ENCODE data around the gene TBC1D19. TPM values are rescaled to one million over a fixed set of nuclear protein-coding genes. Genes with fewer than 3 reads are reported as not detected.

Gene TBC1D19
- total and polyA plus RNA-seq, 9 of the 15 experiments (the other 6 are each of a cell fraction or from before 2014, with no cell fraction given) = 0.73 to 5.6 (median 3.7) TPM

GRCh38 chr4:26746802-26747213, 162.9 kb downstream of the TBC1D19 start:
- ChIA-PET POLR2A (interaction anchor here (2.3 kb wide), 1 partner anchor 13 kb away, joined by 6 read pairs; no protein-coding TSS in a partner anchor), CTCF (ENCODE audit: low intra/inter-chr PET ratio) (no interaction called here)
- ATAC-seq = 0 out of 3 replicates have a peak, but pooled peaks have one; percentile 31
- H3K4me1 ChIP-seq (replicated peaks in 1 of 2; ENCODE audit: control insufficient read depth in 2 of 2, insufficient read depth in 2 of 2, low read length in 2 of 2) = no peaks in the 10 kb centered on the region; a peak in 1 of 5 replicates
- no peaks in the 10 kb centered on the region for H3K79me2 ChIP-seq (ENCODE audit: control insufficient read depth, insufficient read depth, low read length)
- no peak overlapping the region for H3K9ac ChIP-seq (ENCODE audit: insufficient read depth in 1 of 2, low read depth in 2 of 2, low read length in 2 of 2)
- WGBS (ENCODE audit: insufficient coverage, low coverage, missing lambda C conversion rate) = 13% methylated on average over 5 of the region's 5 CpGs
- in situ Hi-C loops (cut with MboI) (no loop called here), intact Hi-C loops (cut with micrococcal nuclease) (no loop called here)
- no peak for FAIRE-seq
- H3K36me3 ChIP-seq (ENCODE audit: control insufficient read depth, insufficient read depth, low read length) = no peaks in the 10 kb centered on the region
- H3K4me3 ChIP-seq = no peak overlapping the region
- no peaks in the 10 kb centered on the region for H3K9me3 ChIP-seq (replicated peaks; ENCODE audit: control insufficient read depth, insufficient read depth, low read depth, low read length)
- peak; percentile 72 for TF ChIP-seq ZNF316 (IDR thresholded peaks at IDR 0.05)
- 0 out of 2 replicates have a peak, but pooled peaks have one; percentile 14 for TF ChIP-seq ARID1B (IDR thresholded peaks at IDR 0.05)
- TF ChIP-seq KLF6 (CRISPR knock-in tag; IDR thresholded peaks at IDR 0.05; ENCODE audit: borderline replicate concordance) = no peak
- TF ChIP-seq, protein P1, sequence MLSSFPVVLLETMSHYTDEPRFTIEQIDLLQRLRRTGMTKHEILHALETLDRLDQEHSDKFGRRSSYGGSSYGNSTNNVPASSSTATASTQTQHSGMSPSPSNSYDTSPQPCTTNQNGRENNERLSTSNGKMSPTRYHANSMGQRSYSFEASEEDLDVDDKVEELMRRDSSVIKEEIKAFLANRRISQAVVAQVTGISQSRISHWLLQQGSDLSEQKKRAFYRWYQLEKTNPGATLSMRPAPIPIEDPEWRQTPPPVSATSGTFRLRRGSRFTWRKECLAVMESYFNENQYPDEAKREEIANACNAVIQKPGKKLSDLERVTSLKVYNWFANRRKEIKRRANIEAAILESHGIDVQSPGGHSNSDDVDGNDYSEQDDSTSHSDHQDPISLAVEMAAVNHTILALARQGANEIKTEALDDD (IDR thresholded peaks at IDR 0.05) = peak; percentile 71
- TF ChIP-seq HOXB6 (CRISPR knock-in tag; IDR thresholded peaks at IDR 0.05; ENCODE audit: borderline replicate concordance) = no peak
- TF ChIP-seq ZNF766 (CRISPR knock-in tag; conservative IDR thresholded peaks at IDR 0.05) = no peak
- TF ChIP-seq MAFG (tag; conservative IDR thresholded peaks at IDR 0.05) = peak; percentile 77
- TF ChIP-seq FOSL1 (tag; conservative IDR thresholded peaks at IDR 0.05) = peak; percentile 44
- peak; percentile 46; the same call in 1 of the 2 replicates for TF ChIP-seq C11orf30 (IDR thresholded peaks at IDR 0.05; ENCODE audit: low read depth)
- no peak for TF ChIP-seq PBX2 (CRISPR knock-in tag; IDR thresholded peaks at IDR 0.05; ENCODE audit: low read depth)
- 0 out of 2 replicates have a peak, but pooled peaks have one; percentile 6 for TF ChIP-seq PBX2 (tag; conservative IDR thresholded peaks at IDR 0.05; ENCODE audit: low read depth)
- H4K20me1 ChIP-seq (replicated peaks; ENCODE audit: control insufficient read depth, insufficient read depth, low read length) = no peaks in the 10 kb centered on the region
- no peak overlapping the region for H3K4me2 ChIP-seq (ENCODE audit: insufficient read depth, low read length)
- H3K27me3 ChIP-seq (ENCODE audit: control insufficient read depth in 2 of 2, insufficient read depth in 2 of 2, low read length in 2 of 2) = no peaks in the 10 kb centered on the region
- H3K9me1 ChIP-seq (ENCODE audit: control insufficient read depth, insufficient read depth, low read length) = no peaks in the 10 kb centered on the region
- no peak overlapping the region for H3K27ac ChIP-seq (ENCODE audit: extremely low read depth, low read depth, low read length)
- peak in 1 of 4 experiments; percentile 21 for DNase-seq (ENCODE audit: extremely low read depth in 1 of 4, low spot score in 3 of 4)
- no peak overlapping the region for H2AFZ ChIP-seq (ENCODE audit: low read depth, low read length)
- no TSS peak for BruUV-seq (replicated peaks)
